Activated T-helper 1 cell treated with anti-CD3 and anti-CD28 coated beads, Interleukin-12 subunit alpha, Interleukin-12 subunit beta, Interleukin-2, Interleukin-4 antibody, amounts not matched to agents 30 ng/mL and 10 ng/mL and 1 ng/mL, durations not matched to agents 14 hours and 24 hours and 36 hours (primary cell): ENCODE measurements around the gene CAMSAP1. TPM values are rescaled to one million over a fixed set of nuclear protein-coding genes. Genes with fewer than 3 reads are reported as not detected.

Experiments
- DNase-seq: peaks from one replicate; pipeline ENCODE4 v3.0.0; 2021; ENCODE audit warnings: low spot score
- H3K27ac Mint-ChIP-seq: one replicate; pipeline ENCODE4 v1.8.0; 2021; ENCODE audit warnings: mild to moderate bottlenecking, mixed read lengths
- H3K27me3 Mint-ChIP-seq: one replicate; pipeline ENCODE4 v1.8.0; 2022; ENCODE audit warnings: mild to moderate bottlenecking, moderate library complexity, mixed read lengths; ENCODE audit not compliant: insufficient read depth
- H3K36me3 Mint-ChIP-seq: one replicate; pipeline ENCODE4 v1.8.0; 2021; ENCODE audit warnings: low read depth, mixed read lengths
- H3K4me1 Mint-ChIP-seq: one replicate; pipeline ENCODE4 v1.8.0; 2021; ENCODE audit warnings: low read depth, mixed read lengths
- H3K4me3 Mint-ChIP-seq: one replicate; pipeline ENCODE4 v1.8.0; 2021; ENCODE audit warnings: mild to moderate bottlenecking, moderate library complexity, mixed read lengths
- H3K9me3 Mint-ChIP-seq: one replicate; pipeline ENCODE4 v1.8.0; 2021; ENCODE audit warnings: mixed read lengths
- intact Hi-C: fragments of 100-400 bp; cut with micrococcal nuclease; formaldehyde crosslinking; loops from one replicate; pipeline ENCODE4 v1.15.1; 2024
- total RNA-seq: library from RNA; stranded (reverse); gene quantifications from 2 replicates; pipeline ENCODE4 v1.2.3, GENCODE V29; 2022

The CAMSAP1 gene
- total RNA-seq, 1 donor from 2014 or later, result 43.8 TPM

DNA sequence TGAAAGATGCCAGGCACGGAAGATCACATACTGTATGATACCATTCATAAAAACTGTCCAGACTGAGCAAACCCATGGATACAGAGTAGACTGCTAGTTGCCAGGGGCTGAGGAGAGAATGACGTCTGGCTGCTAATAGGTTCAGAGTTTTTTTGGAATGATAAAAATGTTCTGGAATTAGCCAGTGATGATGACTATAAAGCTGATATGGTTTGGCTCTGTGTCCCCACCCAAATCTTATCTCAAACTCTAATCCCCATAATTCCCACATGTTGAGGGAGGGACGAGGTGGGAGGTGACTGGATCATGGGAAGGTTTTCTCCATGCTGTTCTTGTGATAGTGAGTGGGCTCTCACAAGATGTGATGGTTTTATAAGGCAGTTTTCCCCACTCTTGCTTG lies 37.4 kb downstream of the CAMSAP1 start:
- peaks cover 14% of the 10 kb centered on the region for H3K4me1 Mint-ChIP-seq
- DNase-seq, result no peak
- H3K27me3 Mint-ChIP-seq, result no peaks in the 10 kb centered on the region
- H3K4me3 Mint-ChIP-seq, result no peak overlapping the region
- peaks cover 3% of the 10 kb centered on the region for H3K36me3 Mint-ChIP-seq
- intact Hi-C loops, result no loop called here
- H3K9me3 Mint-ChIP-seq, result no peaks in the 10 kb centered on the region
- H3K27ac Mint-ChIP-seq, result no peak overlapping the region

- peaks cover 28% of the 10 kb centered on the region for H3K4me1 Mint-ChIP-seq
- H3K9me3 Mint-ChIP-seq, result no peaks in the 10 kb centered on the region
- DNase-seq, result no peak
- intact Hi-C loops, result loop anchor here (2.0 kb wide), 3 partner anchors 41 to 257 kb away; partner anchors contain the start of gene CAMSAP1
- H3K36me3 Mint-ChIP-seq, result peaks cover 19% of the 10 kb centered on the region
- no peak overlapping the region for H3K4me3 Mint-ChIP-seq
- H3K27me3 Mint-ChIP-seq, result no peaks in the 10 kb centered on the region
- no peak overlapping the region for H3K27ac Mint-ChIP-seq
Observed at GRCh38 chr9:135865531-135865930, 41.8 kb downstream of the CAMSAP1 start.

DNA sequence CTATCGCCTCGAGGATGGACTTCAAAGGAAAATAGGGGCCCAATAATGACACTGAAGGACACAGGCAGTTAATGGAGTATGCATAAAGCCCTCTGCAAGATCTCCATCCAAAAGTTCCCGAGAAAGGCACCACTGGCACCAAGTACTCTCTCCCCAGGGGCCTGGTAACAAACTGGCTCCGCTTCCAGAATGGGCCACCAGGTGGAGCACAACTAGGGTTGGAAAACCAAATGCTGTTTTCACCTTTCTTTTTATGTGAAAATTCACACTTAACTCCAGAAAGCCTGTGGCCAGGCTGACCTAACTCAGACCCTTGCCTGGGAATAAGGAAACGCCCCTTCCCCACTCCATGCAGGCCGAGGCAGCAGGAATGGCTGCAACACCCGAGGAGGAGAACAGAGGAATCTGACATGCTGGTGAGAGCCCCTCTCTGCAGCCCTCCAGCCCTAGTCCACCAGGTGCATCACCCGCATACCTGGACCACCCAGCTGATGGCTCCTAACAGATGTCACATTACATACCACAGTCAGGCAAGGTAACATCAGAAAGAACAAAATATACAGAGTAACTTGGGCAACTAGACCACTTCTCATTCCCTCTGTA lies 42.8 kb downstream of the CAMSAP1 start:
- Mint-ChIP-seq H3K4me3 (no peak overlapping the region), H3K4me1 (peaks cover 28% of the 10 kb centered on the region), H3K36me3 (peaks cover 19% of the 10 kb centered on the region), H3K9me3 (no peaks in the 10 kb centered on the region), H3K27ac (no peak overlapping the region), H3K27me3 (no peaks in the 10 kb centered on the region)
- peak; percentile 39 for DNase-seq
- intact Hi-C loops, result loop anchor here (2.0 to 5.0 kb wide), 4 partner anchors 42 to 258 kb away; partner anchors contain the start of genes CAMSAP1 and UBAC1

DNA sequence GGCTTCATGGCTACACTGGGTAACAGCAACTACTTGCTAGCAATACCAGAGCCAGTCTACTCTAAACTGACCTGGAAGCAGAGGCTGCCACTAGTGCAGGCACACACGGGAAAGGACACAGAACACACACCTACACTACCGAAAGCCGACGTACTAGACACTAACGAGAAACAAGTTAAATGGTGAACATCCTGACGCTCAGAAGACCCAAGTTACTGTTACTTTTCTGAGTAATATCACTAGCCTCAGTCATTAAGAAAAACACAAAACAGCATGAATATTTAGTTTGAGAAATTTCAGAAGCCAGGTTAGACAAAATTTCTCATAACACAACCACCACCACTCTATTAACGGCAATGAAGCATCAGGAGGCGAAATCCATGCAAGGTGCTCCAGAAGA lies 44.5 kb downstream of the CAMSAP1 start:
- Mint-ChIP-seq H3K36me3 (peaks cover 28% of the 10 kb centered on the region), H3K27ac (no peak overlapping the region), H3K9me3 (no peaks in the 10 kb centered on the region), H3K4me1 (peaks cover 33% of the 10 kb centered on the region), H3K27me3 (no peaks in the 10 kb centered on the region), H3K4me3 (no peak overlapping the region)
- intact Hi-C loops, result loop anchor here (5.0 kb wide), 1 partner anchor 99 kb away; the partner anchor contains the start of gene UBAC1
- DNase-seq, result no peak

DNA sequence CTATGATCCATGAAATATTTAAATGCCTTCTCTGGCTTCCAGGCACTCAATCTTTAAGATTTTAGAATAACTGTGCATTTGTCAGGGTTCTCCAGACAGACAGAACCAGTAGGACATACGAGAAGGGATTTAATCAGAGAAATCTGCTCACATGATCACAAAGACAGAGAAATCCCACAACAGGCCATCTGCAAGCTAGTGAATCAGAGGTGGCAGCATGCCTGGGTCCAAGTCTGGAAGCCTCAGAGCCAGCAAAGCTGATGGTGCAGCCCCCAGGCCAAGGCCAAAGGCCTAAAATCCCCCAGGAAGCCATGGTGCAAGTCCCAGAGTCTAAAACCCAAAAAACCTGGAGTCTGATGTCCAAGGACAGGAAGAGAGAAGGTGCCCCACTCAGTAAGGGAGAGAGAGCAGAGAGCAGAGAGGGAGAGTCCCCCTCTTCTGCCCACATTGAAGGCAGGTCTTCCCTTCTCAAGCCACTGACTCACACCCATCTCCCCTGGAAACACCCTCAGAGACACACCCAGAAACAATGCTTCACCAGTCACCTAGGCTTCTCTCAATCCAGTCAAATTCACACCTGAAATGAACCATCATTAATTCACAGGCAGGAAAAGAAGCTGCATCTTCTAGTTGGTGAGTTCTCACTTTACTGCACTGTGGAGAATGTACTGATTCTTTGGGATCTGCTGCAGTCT lies 48.7 kb downstream of the CAMSAP1 start:
- Mint-ChIP-seq H3K36me3 (peaks cover 25% of the 10 kb centered on the region), H3K27ac (no peak overlapping the region), H3K4me3 (no peak overlapping the region), H3K4me1 (peaks cover 14% of the 10 kb centered on the region), H3K9me3 (no peaks in the 10 kb centered on the region), H3K27me3 (no peaks in the 10 kb centered on the region)
- intact Hi-C loops, result no loop called here
- no peak for DNase-seq

DNA sequence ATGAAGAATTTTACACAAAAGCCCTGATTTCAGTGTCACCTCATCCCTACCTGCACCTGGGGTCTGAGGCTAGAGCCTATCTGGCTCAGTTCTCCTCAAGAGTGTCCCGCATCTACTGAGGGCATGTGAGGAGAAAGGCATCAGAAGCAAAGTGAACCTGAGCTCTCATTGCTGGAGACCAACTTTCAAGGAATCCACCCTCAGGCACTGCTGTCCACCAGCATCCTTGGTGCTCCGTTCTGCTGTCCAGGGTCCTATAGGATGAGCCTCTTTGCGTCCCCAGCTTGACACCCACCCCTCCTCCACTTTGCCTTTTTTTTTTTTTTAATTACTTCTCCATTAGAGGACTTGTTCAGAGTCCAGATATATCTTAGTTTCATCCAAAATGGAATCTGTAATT lies 49.5 kb downstream of the CAMSAP1 start:
- DNase-seq, result no peak
- H3K27me3 Mint-ChIP-seq, result no peaks in the 10 kb centered on the region
- H3K9me3 Mint-ChIP-seq, result no peaks in the 10 kb centered on the region
- H3K27ac Mint-ChIP-seq, result peak overlapping the region; percentile 3
- peaks cover 23% of the 10 kb centered on the region for H3K36me3 Mint-ChIP-seq
- intact Hi-C loops, result no loop called here
- peaks cover 14% of the 10 kb centered on the region for H3K4me1 Mint-ChIP-seq
- no peak overlapping the region for H3K4me3 Mint-ChIP-seq

DNA sequence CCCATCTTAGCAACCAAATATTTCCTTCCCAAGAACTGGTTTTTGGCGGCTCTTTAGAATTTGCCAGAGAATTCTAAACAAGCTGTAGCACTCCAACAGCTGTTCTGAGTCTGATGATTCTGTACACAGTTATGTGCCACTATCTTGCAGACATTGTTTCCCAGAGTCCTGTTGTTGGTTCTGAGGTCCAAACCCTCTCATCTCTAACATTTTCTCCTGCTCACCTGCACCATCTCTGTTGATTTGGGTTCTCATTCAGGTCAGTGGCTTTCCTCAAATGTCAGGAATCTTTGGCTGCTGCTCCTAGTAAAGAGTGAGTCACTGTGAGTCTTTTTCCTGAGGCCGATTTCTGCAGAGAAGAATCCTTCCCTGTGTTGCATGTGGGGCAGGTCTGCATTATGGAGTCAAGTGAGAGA lies 50.0 kb downstream of the CAMSAP1 start:
- H3K36me3 Mint-ChIP-seq, result peaks cover 23% of the 10 kb centered on the region
- peaks cover 14% of the 10 kb centered on the region for H3K4me1 Mint-ChIP-seq
- no peak overlapping the region for H3K27ac Mint-ChIP-seq
- intact Hi-C loops, result no loop called here
- H3K27me3 Mint-ChIP-seq, result no peaks in the 10 kb centered on the region
- no peak overlapping the region for H3K4me3 Mint-ChIP-seq
- DNase-seq, result no peak
- H3K9me3 Mint-ChIP-seq, result no peaks in the 10 kb centered on the region

GRCh38 chr9:135851748-135852147 lies 55.6 kb downstream of the CAMSAP1 start:
- intact Hi-C loops, result no loop called here
- H3K27me3 Mint-ChIP-seq, result no peaks in the 10 kb centered on the region
- no peak overlapping the region for H3K4me3 Mint-ChIP-seq
- H3K27ac Mint-ChIP-seq, result no peak overlapping the region
- H3K4me1 Mint-ChIP-seq, result peaks cover 6% of the 10 kb centered on the region
- H3K36me3 Mint-ChIP-seq, result peaks cover 8% of the 10 kb centered on the region
- H3K9me3 Mint-ChIP-seq, result no peaks in the 10 kb centered on the region
- no peak for DNase-seq

DNA sequence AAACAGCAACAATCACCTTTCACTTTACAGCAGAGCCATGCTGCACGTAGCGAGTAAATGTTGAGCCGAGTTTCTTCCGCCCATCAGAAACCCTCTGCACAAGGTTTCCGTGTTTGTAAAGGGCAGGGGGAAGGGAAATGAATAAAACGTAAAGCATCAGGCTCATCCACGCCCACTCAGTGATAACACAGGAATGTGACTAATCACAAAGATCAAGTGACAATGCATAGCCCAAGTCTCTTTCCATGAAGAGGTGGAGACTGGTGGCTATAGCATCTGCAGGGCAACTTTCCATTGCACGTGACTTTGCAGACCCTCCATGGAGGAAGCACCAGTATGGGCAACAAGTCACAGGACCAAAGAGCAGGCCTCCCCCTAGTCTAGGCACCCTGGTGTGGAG lies 56.6 kb downstream of the CAMSAP1 start:
- H3K27me3 Mint-ChIP-seq, result no peaks in the 10 kb centered on the region
- peaks cover 6% of the 10 kb centered on the region for H3K4me1 Mint-ChIP-seq
- peaks cover 2% of the 10 kb centered on the region for H3K9me3 Mint-ChIP-seq
- no peak overlapping the region for H3K4me3 Mint-ChIP-seq
- peaks cover 7% of the 10 kb centered on the region for H3K36me3 Mint-ChIP-seq
- H3K27ac Mint-ChIP-seq, result no peak overlapping the region
- intact Hi-C loops, result no loop called here
- no peak for DNase-seq

DNA sequence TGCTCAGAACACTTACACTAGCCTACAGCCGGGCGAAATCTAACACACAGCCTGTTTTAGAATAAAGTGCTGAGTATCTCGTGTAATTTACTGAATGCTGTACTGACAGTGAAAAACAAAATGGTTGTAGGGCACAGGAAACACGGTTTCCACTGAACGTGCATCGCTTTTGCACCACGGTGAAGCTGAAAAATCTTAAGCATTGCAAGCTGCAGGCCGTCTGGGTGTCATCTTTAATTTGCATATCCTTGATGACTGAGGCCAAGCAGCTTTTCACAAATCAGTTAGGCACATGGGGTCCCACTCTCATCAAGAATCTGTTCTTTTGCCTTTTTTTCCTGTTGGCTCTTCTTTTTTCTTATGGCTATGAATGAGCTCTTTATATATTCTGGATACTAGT lies 58.2 kb downstream of the CAMSAP1 start:
- no peaks in the 10 kb centered on the region for H3K27me3 Mint-ChIP-seq
- H3K36me3 Mint-ChIP-seq, result peaks cover 19% of the 10 kb centered on the region

GRCh38 chr9:135848341-135849047 lies 58.9 kb downstream of the CAMSAP1 start:
- Mint-ChIP-seq H3K36me3 (peaks cover 23% of the 10 kb centered on the region), H3K27me3 (no peaks in the 10 kb centered on the region), H3K4me3 (no peak overlapping the region), H3K27ac (no peak overlapping the region), H3K4me1 (peaks cover 6% of the 10 kb centered on the region), H3K9me3 (peaks cover 21% of the 10 kb centered on the region)
- DNase-seq, result no peak
- intact Hi-C loops, result no loop called here

More for the DNA sequence above, 58.2 kb downstream of the CAMSAP1 start:
- Mint-ChIP-seq H3K9me3 (peaks cover 17% of the 10 kb centered on the region), H3K4me1 (peaks cover 6% of the 10 kb centered on the region), H3K27ac (no peak overlapping the region), H3K4me3 (no peak overlapping the region)
- intact Hi-C loops, result no loop called here
- no peak for DNase-seq

GRCh38 chr9:135847833-135848232 lies 59.5 kb downstream of the CAMSAP1 start:
- intact Hi-C loops, result no loop called here
- no peaks in the 10 kb centered on the region for H3K27me3 Mint-ChIP-seq

GRCh38 chr9:135840539-135840938 lies 66.8 kb downstream of the CAMSAP1 start:
- no peaks in the 10 kb centered on the region for H3K27me3 Mint-ChIP-seq
- peaks cover 22% of the 10 kb centered on the region for H3K36me3 Mint-ChIP-seq
- intact Hi-C loops, result no loop called here

More at GRCh38 chr9:135847833-135848232, 59.5 kb downstream of the CAMSAP1 start:
- no peak for DNase-seq
- H3K4me3 Mint-ChIP-seq, result no peak overlapping the region
- H3K27ac Mint-ChIP-seq, result no peak overlapping the region
- peaks cover 21% of the 10 kb centered on the region for H3K9me3 Mint-ChIP-seq
- H3K4me1 Mint-ChIP-seq, result peaks cover 6% of the 10 kb centered on the region
- H3K36me3 Mint-ChIP-seq, result peaks cover 25% of the 10 kb centered on the region

More at GRCh38 chr9:135840539-135840938, 66.8 kb downstream of the CAMSAP1 start:
- Mint-ChIP-seq H3K27ac (no peak overlapping the region), H3K4me3 (no peak overlapping the region), H3K4me1 (peaks cover 6% of the 10 kb centered on the region), H3K9me3 (peaks cover 18% of the 10 kb centered on the region)
- DNase-seq, result no peak
